Endothelial cell of umbilical vein (primary cell): ENCODE data around the gene NEO1. TPM values are rescaled to one million over a fixed set of nuclear protein-coding genes. Genes with fewer than 3 reads are reported as not detected.

Source experiments
- BruUV-seq: library from RNA; stranded (reverse); fragments of 400-500 nt; replicated peaks from 2 replicates; lab custom pipeline; 2021; lab: Mats Ljungman, UMichigan
- CTCF ChIA-PET: fragments of 300-600, 350-600 bp; sonication (Branson Sonifier 250); formaldehyde crosslinking; loops from one replicate; lab custom pipeline; 2021; ENCODE audit warnings: antibody characterized with exemption, inconsistent platforms; lab: Charles Lee
- POLR2A ChIA-PET: fragments of 300-600, 350-600 bp; sonication (Branson Sonifier 250); formaldehyde crosslinking; loops from one replicate; lab custom pipeline; 2021; ENCODE audit warnings: antibody characterized with exemption, inconsistent platforms; lab: Charles Lee
- DNase-seq: peaks from one replicate; pipeline ENCODE4 v3.0.0-alpha.2; 2011; ENCODE audit warnings: low read depth, low spot score
- FAIRE-seq: peaks from 2 replicates; lab custom pipeline; 2011; peaks lifted over from hg19 to GRCh38; lab: Jason Lieb, UNC
- H2AFZ ChIP-seq: 2 replicates; pipeline ENCODE4 v1.6.0; 2012; ENCODE audit warnings: low read depth, low read length, control low read depth, inconsistent platforms
- H3K27ac ChIP-seq: 2 replicates; pipeline ENCODE4 v1.5.1; 2011; ENCODE audit warnings: low read depth, mild to moderate bottlenecking, control low read depth, low read length, moderate library complexity; ENCODE audit not compliant: insufficient read depth
- H3K27me3 ChIP-seq, 2 experiments: 2 replicates each; pipeline versions ENCODE4 v1.6.0 to v1.6.1; 2011; ENCODE audit warnings: low read length in 2 of 2, mixed read lengths in 1 of 2; ENCODE audit not compliant: control insufficient read depth in 2 of 2, insufficient read depth in 2 of 2
- H3K36me3 ChIP-seq, 2 experiments: 2 replicates in 1 of 2; 3 replicates in 1 of 2; pipeline ENCODE4 v1.5.1; 2011; ENCODE audit warnings: low read length in 2 of 2, mild to moderate bottlenecking in 1 of 2, moderate library complexity in 1 of 2; ENCODE audit not compliant: control insufficient read depth in 2 of 2, insufficient read depth in 2 of 2; ENCODE audit errors: extremely low read depth in 1 of 2
- H3K4me1 ChIP-seq: 3 replicates; pipeline ENCODE4 v1.5.1; 2011; ENCODE audit warnings: mild to moderate bottlenecking, low read length; ENCODE audit not compliant: control insufficient read depth, insufficient read depth; ENCODE audit errors: extremely low read depth
- H3K4me2 ChIP-seq: 2 replicates; pipeline ENCODE4 v1.6.1; 2011; ENCODE audit warnings: low read length, control low read depth, mixed read lengths; ENCODE audit not compliant: insufficient read depth
- H3K4me3 ChIP-seq, 3 experiments: fragments of 200-600 bp in 1 of 3; sonication (generic), shearing (Covaris generic) in 1 of 3; replicated peaks in 1 of 3; 2 replicates each; pipeline ENCODE4 v1.5.1; 2011 to 2016; ENCODE audit warnings: control low read depth in 3 of 3, low read length in 3 of 3, mild to moderate bottlenecking in 2 of 3, inconsistent platforms in 1 of 3, low read depth in 1 of 3, moderate library complexity in 1 of 3; ENCODE audit not compliant: insufficient read depth in 1 of 3
- H3K79me2 ChIP-seq: 2 replicates; pipeline ENCODE4 v1.6.0; 2012; ENCODE audit warnings: low read length, inconsistent platforms; ENCODE audit not compliant: control insufficient read depth, insufficient read depth
- H3K9ac ChIP-seq: replicated peaks from 2 replicates; pipeline ENCODE3; 2011; ENCODE audit warnings: low read length, control low read depth; ENCODE audit not compliant: insufficient read depth; ENCODE audit errors: extremely low read depth
- H3K9me1 ChIP-seq: replicated peaks from 3 replicates; pipeline ENCODE4 v1.6.0; 2011; ENCODE audit warnings: mild to moderate bottlenecking, low read length; ENCODE audit not compliant: control insufficient read depth, insufficient read depth; ENCODE audit errors: extremely low read depth
- H3K9me3 ChIP-seq: replicated peaks from 2 replicates; pipeline ENCODE4 v1.5.1; 2012; ENCODE audit warnings: low read length, inconsistent platforms; ENCODE audit not compliant: control insufficient read depth, insufficient read depth
- H4K20me1 ChIP-seq: replicated peaks from 2 replicates; pipeline ENCODE3; 2011; ENCODE audit warnings: mild to moderate bottlenecking, low read length; ENCODE audit not compliant: control insufficient read depth, insufficient read depth; ENCODE audit errors: extremely low read depth
- CTCF ChIP-seq, 2 donors: IDR thresholded peaks; 1 replicate in 1 of 2; 2 replicates in 1 of 2; pipeline ENCODE4 v1.5.1; 2011; ENCODE audit warnings: low read length in 2 of 2, mild to moderate bottlenecking in 2 of 2, moderate library complexity in 2 of 2, control low read depth in 1 of 2, inconsistent platforms in 1 of 2, low read depth in 1 of 2; ENCODE audit not compliant: insufficient read depth in 1 of 2; ENCODE audit errors: extremely low read depth in 1 of 2
- EZH2 ChIP-seq: IDR thresholded peaks from 2 replicates; pipeline ENCODE4 v1.6.1; 2012; ENCODE audit warnings: borderline replicate concordance, low read depth, mild to moderate bottlenecking, moderate library complexity, low read length, inconsistent platforms; ENCODE audit not compliant: severe bottlenecking
- FOS ChIP-seq: IDR thresholded peaks from 2 replicates; pipeline ENCODE4 v1.6.1; 2011; ENCODE audit warnings: mild to moderate bottlenecking, low read length, moderate library complexity, borderline replicate concordance; ENCODE audit not compliant: insufficient read depth
- GATA2 ChIP-seq: IDR thresholded peaks from 2 replicates; pipeline ENCODE4 v1.7.0; 2011; ENCODE audit warnings: low read depth, mild to moderate bottlenecking, moderate library complexity, mixed read lengths, low read length; ENCODE audit not compliant: insufficient read length, insufficient read depth
- JUN ChIP-seq: IDR thresholded peaks from 2 replicates; pipeline ENCODE4 v1.6.1; 2011; ENCODE audit warnings: borderline replicate concordance, low read depth; ENCODE audit not compliant: insufficient read length, insufficient read depth
- MAX ChIP-seq: IDR thresholded peaks from 2 replicates; pipeline ENCODE4 v1.6.1; 2011; ENCODE audit not compliant: insufficient read depth, insufficient read length
- MYC ChIP-seq: IDR thresholded peaks from one replicate; pipeline ENCODE4 v1.6.1; 2011; ENCODE audit warnings: mild to moderate bottlenecking, low read depth, low read length
- POLR2A ChIP-seq: IDR thresholded peaks from 2 replicates; pipeline ENCODE4 v1.6.1; 2012; ENCODE audit warnings: low read depth, mild to moderate bottlenecking, control low read depth, low read length
- POLR2AphosphoS5 ChIP-seq: IDR thresholded peaks from 2 replicates; pipeline ENCODE4 v1.6.1; 2012; ENCODE audit warnings: low read depth, mild to moderate bottlenecking, control low read depth, low read length, moderate library complexity; ENCODE audit not compliant: insufficient read depth
- dilution Hi-C: fragments of 300-500 bp; cut with MboI; formaldehyde crosslinking; loops from one replicate; pipeline ENCODE4 v1.15.0; 2019; ENCODE audit warnings: low sequenced_read_pairs; ENCODE audit not compliant: extremely low pct_ligation_motif_present
- intact Hi-C: fragments of 100-400 bp; cut with micrococcal nuclease; formaldehyde crosslinking; loops from one replicate; pipeline ENCODE4 v1.10.0; 2022
- polyA plus RNA-seq, 4 experiments: library from polyadenylated mRNA; depleted of rRNA in 3 of 4; stranded (reverse) in 3 of 4; unstranded in 1 of 4; fragments of >200 nt; gene quantifications; 2 replicates each; pipeline versions ENCODE4 v1.2.1 to v1.2.3, GENCODE V29; 2011 to 2012; ENCODE audit warnings: missing spikeins in 1 of 4
- total RNA-seq: library from RNA; stranded (reverse); gene quantifications from 2 replicates; pipeline ENCODE4 v1.2.3, GENCODE V29; 2021

NEO1 gene
- total and polyA plus RNA-seq, 2 donors (not counting 3 experiments of a cell fraction or from before 2014, with no cell fraction given): 0.12 to 0.35 TPM

GRCh38 chr15:73313861-73314260, 261.6 kb downstream of the NEO1 start:
- no TSS peak for BruUV-seq
- TF ChIP-seq POLR2A (no peak), FOS (no peak), POLR2AphosphoS5 (no peak), MYC (no peak), MAX (no peak), JUN (no peak), GATA2 (no peak), EZH2 (no peak), CTCF (IDR thresholded peaks at IDR 0.05; ENCODE audit: extremely low read depth in 1 of 2, insufficient read depth in 1 of 2, low read depth in 1 of 2, low read length in 2 of 2) (no peak)
- Histone ChIP-seq H3K27ac (no peak overlapping the region), H3K79me2 (no peaks in the 10 kb centered on the region), H3K4me3 (no peak overlapping the region), H3K27me3 (peaks cover 0 to 2% of the 10 kb centered on the region in 2 experiments), H2AFZ (no peak overlapping the region), H3K9ac (no peak overlapping the region), H3K4me1 (no peaks in the 10 kb centered on the region), H3K36me3 (no peaks in the 10 kb centered on the region), H3K4me2 (no peak overlapping the region), H4K20me1 (no peaks in the 10 kb centered on the region), H3K9me1 (no peaks in the 10 kb centered on the region), H3K9me3 (no peaks in the 10 kb centered on the region)
- dilution Hi-C loops (no loop called here), intact Hi-C loops (no loop called here)
- CTCF ChIA-PET: no interaction called here
- DNase-seq (no peak), FAIRE-seq (no peak)
- POLR2A ChIA-PET: no interaction called here
